HepG2 (cell line): ENCODE data around the gene AJM1. TPM values are rescaled to one million over a fixed set of nuclear protein-coding genes. Genes with fewer than 3 reads are reported as not detected.

Source experiments
- ATRX ChIP-seq: sonication (generic); formaldehyde crosslinking; IDR thresholded peaks from 2 replicates; pipeline ENCODE4 v1.4.0; 2020; ENCODE audit warnings: missing genetic modification reagents, borderline replicate concordance
- DR1 ChIP-seq: sonication (generic); formaldehyde crosslinking; IDR thresholded peaks from 2 replicates; pipeline ENCODE4 v1.8.0; 2021; ENCODE audit warnings: mild to moderate bottlenecking, missing genetic modification reagents, inconsistent platforms
- EP300 ChIP-seq, 3 experiments: sonication (generic) in 1 of 3; formaldehyde crosslinking in 1 of 3; IDR thresholded peaks; 2 replicates each; pipeline versions ENCODE4 v1.5.1 to v1.6.1; 2011 to 2020; ENCODE audit warnings: low read depth in 2 of 3, low read length in 2 of 3, borderline replicate concordance in 1 of 3, improper control_type of control experiment in 1 of 3, mild to moderate bottlenecking in 1 of 3, missing genetic modification reagents in 1 of 3, moderate library complexity in 1 of 3
- IKZF4 ChIP-seq: sonication (generic); formaldehyde crosslinking; IDR thresholded peaks from 2 replicates; pipeline ENCODE4 v1.5.1; 2020; ENCODE audit warnings: borderline replicate concordance, mild to moderate bottlenecking, low read depth, missing genetic modification reagents; ENCODE audit errors: not compliant biosample characterization
- KDM2A ChIP-seq: sonication (generic); formaldehyde crosslinking; IDR thresholded peaks from 2 replicates; pipeline ENCODE4 v1.4.0; 2020; ENCODE audit warnings: low read depth, missing genetic modification reagents, borderline replicate concordance
- MEIS1 ChIP-seq: sonication (generic); formaldehyde crosslinking; IDR thresholded peaks from 2 replicates; pipeline ENCODE4 v1.9.0; 2021; ENCODE audit warnings: mild to moderate bottlenecking, missing genetic modification reagents, moderate library complexity, borderline replicate concordance
- MXI1 ChIP-seq: IDR thresholded peaks from 3 replicates; pipeline ENCODE4 v1.6.1; 2012; ENCODE audit warnings: low read depth, low read length, inconsistent platforms, borderline replicate concordance
- PHF5A ChIP-seq: IDR thresholded peaks from one replicate; pipeline ENCODE4 v1.6.1; 2018; ENCODE audit warnings: low read depth, missing genetic modification reagents; ENCODE audit not compliant: unreplicated experiment
- SOX13 ChIP-seq, 3 experiments: fragments of 450-650 bp in 1 of 3; sonication (generic) in 1 of 3; formaldehyde crosslinking in 1 of 3; IDR thresholded peaks in 2 of 3; conservative IDR thresholded peaks in 1 of 3; 2 replicates each; pipeline versions ENCODE4 v1.5.0 to v1.6.1; 2016 to 2020; ENCODE audit warnings: antibody characterized with exemption in 1 of 3, mild to moderate bottlenecking in 1 of 3, missing compliant biosample characterization in 1 of 3, missing genetic modification reagents in 1 of 3, moderate library complexity in 1 of 3
- SRSF1 ChIP-seq: fragments of 200-400 bp; formaldehyde crosslinking; optimal IDR thresholded peaks from 2 replicates; pipeline ENCODE3; 2017; ENCODE audit warnings: mild to moderate bottlenecking, low read depth, low read length, moderate library complexity
- TEAD3 ChIP-seq: optimal IDR thresholded peaks from 2 replicates; pipeline ENCODE3; 2016; ENCODE audit warnings: borderline replicate concordance
- TSC22D2 ChIP-seq: sonication (generic); formaldehyde crosslinking; IDR thresholded peaks from 2 replicates; pipeline ENCODE4 v1.5.1; 2020; ENCODE audit warnings: missing genetic modification reagents, mild to moderate bottlenecking, borderline replicate concordance
- ZNF264 ChIP-seq: sonication (generic); formaldehyde crosslinking; IDR thresholded peaks from 2 replicates; pipeline ENCODE4 v1.4.0; 2020; ENCODE audit warnings: missing genetic modification reagents
- ZNF329 ChIP-seq: sonication (generic); formaldehyde crosslinking; IDR thresholded peaks from 2 replicates; pipeline ENCODE4 v1.9.0; 2021; ENCODE audit warnings: low read depth, mild to moderate bottlenecking, missing genetic modification reagents
- ZNF691 ChIP-seq: sonication (generic); formaldehyde crosslinking; IDR thresholded peaks from 2 replicates; pipeline ENCODE4 v1.4.0; 2020; ENCODE audit warnings: missing genetic modification reagents, low read depth, mild to moderate bottlenecking, borderline replicate concordance
- ZNF761 ChIP-seq: sonication (generic); formaldehyde crosslinking; conservative IDR thresholded peaks from 2 replicates; pipeline ENCODE4 v1.4.0; 2020; ENCODE audit warnings: mild to moderate bottlenecking, missing genetic modification reagents
- ZNF768 ChIP-seq: sonication (generic); formaldehyde crosslinking; IDR thresholded peaks from 2 replicates; pipeline ENCODE4 v1.4.0; 2020; ENCODE audit warnings: missing genetic modification reagents
- polyA plus RNA-seq, 8 experiments: library from polyadenylated mRNA; depleted of rRNA in 3 of 8; stranded (reverse) in 7 of 8; unstranded in 1 of 8; fragments of >200 nt; fragmentation: Illumina TruSeq in 4 of 8; extraction: Trizol in 4 of 8; gene quantifications; 2 replicates each; pipeline versions ENCODE4 v1.2.1 to v1.2.3, GENCODE V29; 2011 to 2016; ENCODE audit warnings: low read depth in 4 of 8, missing spikeins in 1 of 8, mixed read lengths in 1 of 8; ENCODE audit not compliant: insufficient read depth in 1 of 8
- total RNA-seq, 5 experiments: library from RNA; depleted of rRNA; stranded (reverse); fragments of >200 nt; fragmentation: Illumina TruSeq; extraction: Trizol; gene quantifications; 2 replicates each; pipeline ENCODE4 v1.2.3, GENCODE V29; 2016; ENCODE audit warnings: low read depth in 1 of 5
- TF ChIP-seq, protein P1 (sequence below): sonication (generic); formaldehyde crosslinking; IDR thresholded peaks from 2 replicates; pipeline ENCODE4 v1.4.0; 2020; ENCODE audit warnings: mild to moderate bottlenecking, missing genetic modification reagents
- TF ChIP-seq, protein P2 (sequence below): sonication (generic); formaldehyde crosslinking; IDR thresholded peaks from 2 replicates; pipeline ENCODE4 v1.5.0; 2020; ENCODE audit warnings: missing genetic modification reagents
- TF ChIP-seq, protein P3 (sequence below): sonication (generic); formaldehyde crosslinking; IDR thresholded peaks from 2 replicates; pipeline ENCODE4 v1.4.0; 2020; ENCODE audit warnings: missing genetic modification reagents

AJM1 gene
- total and polyA plus RNA-seq, 2 of the 13 experiments (the other 11 are each of a cell fraction or from before 2014, with no cell fraction given), result 1.1 to 1.2 TPM

DNA sequence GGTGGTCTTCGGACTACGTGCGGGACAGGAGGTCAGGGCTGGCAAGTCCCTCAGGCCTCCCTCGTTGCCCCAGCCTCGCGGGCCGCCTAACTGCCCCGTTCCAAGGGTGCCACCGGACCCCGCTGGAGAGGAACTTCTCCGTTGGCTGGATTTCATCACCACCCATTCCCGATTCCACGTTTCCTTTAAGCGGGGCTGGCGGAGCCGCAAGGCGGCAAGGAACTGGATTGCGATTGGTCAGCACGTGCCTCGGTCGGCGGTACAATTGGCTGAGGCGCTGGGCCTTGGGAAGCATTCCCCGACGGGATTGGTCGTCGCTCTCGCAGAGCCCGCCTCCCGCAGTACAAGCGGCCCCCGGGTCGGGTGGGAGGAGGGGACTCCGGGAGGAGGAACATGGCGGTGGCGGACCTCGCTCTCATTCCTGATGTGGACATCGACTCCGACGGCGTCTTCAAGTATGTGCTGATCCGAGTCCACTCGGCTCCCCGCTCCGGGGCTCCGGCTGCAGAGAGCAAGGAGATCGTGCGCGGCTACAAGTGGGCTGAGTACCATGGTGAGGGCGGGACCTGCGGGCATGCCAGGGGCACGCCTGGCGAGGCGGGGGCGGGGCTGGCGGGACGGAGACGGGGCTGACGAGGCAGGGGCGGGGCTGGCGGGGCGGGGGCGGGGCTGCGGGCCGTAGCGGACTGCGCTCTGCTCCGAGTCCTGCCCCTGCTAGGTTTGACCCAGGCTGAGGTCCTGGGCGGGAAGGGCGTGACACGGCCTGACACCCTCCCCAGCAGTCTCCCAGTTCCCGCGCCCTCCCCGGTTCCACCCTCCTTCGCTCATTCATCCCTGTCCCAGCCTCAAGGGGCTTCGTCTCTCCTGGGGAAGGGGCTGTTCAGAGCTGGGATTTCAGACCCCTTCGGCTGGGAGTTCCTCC is 7.0 kb downstream of the AJM1 start, which contains the start of gene PHPT1 (continued):
- TF ChIP-seq ZNF768, result peak; percentile 36; the same call in 1 of the 2 replicates
- peak; percentile 94 for TF ChIP-seq SRSF1
- TF ChIP-seq TSC22D2, result peak; percentile 47; the same call in 1 of the 2 replicates
- TF ChIP-seq, protein P1, sequence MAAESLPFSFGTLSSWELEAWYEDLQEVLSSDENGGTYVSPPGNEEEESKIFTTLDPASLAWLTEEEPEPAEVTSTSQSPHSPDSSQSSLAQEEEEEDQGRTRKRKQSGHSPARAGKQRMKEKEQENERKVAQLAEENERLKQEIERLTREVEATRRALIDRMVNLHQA (CRISPR knock-in tag), result no peak
- TF ChIP-seq MEIS1 (CRISPR knock-in tag), result 0 out of 2 replicates have a peak, but pooled peaks have one; percentile 29
- TF ChIP-seq TEAD3 (CRISPR knock-in tag), result peak; percentile 43
- no peak for TF ChIP-seq SOX13 (IDR thresholded peaks at IDR 0.05)
- peak in 1 of 2 experiments; percentile 3; a peak in 1 of 4 replicates for TF ChIP-seq SOX13 (CRISPR knock-in tag; conservative IDR thresholded peaks at IDR 0.05 in 1 of 2, IDR thresholded peaks at IDR 0.05 in 1 of 2)
- no peak for TF ChIP-seq ZNF761 (CRISPR knock-in tag)
- TF ChIP-seq PHF5A (CRISPR knock-in tag), result peak; percentile 43
- no peak for TF ChIP-seq EP300 (IDR thresholded peaks at IDR 0.05; ENCODE audit: low read depth in 2 of 2, low read length in 2 of 2)
- TF ChIP-seq EP300 (CRISPR knock-in tag; IDR thresholded peaks at IDR 0.05; ENCODE audit: borderline replicate concordance), result peak; percentile 29; the same call in 1 of the 2 replicates
- peak; percentile 88; the same call in 1 of the 2 replicates for TF ChIP-seq ZNF691 (CRISPR knock-in tag)
- TF ChIP-seq, protein P2, sequence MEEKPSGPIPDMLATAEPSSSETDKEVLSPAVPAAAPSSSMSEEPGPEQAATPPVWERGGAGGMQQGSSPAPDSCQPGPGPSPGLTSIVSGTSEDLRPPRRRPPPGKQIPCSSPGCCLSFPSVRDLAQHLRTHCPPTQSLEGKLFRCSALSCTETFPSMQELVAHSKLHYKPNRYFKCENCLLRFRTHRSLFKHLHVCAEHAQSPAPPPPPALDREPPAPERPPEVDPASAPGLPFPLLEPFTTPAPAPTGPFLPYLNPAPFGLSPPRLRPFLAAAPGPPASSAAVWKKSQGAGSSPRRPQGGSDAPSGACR (CRISPR knock-in tag), result 0 out of 2 replicates have a peak, but pooled peaks have one; percentile 82
- peak; percentile 39; the same call in 1 of the 2 replicates for TF ChIP-seq ZNF329 (CRISPR knock-in tag)
- peak; percentile 94 for TF ChIP-seq KDM2A
- TF ChIP-seq MXI1, result peak; percentile 57; the same call in 1 of the 3 replicates
- no peak for TF ChIP-seq ATRX (CRISPR knock-in tag)
- 0 out of 2 replicates have a peak, but pooled peaks have one; percentile 9 for TF ChIP-seq ZNF264 (CRISPR knock-in tag)
- TF ChIP-seq IKZF4 (CRISPR knock-in tag), result peak; percentile 34
- TF ChIP-seq DR1 (CRISPR knock-in tag), result peak; percentile 84
- TF ChIP-seq, protein P3, sequence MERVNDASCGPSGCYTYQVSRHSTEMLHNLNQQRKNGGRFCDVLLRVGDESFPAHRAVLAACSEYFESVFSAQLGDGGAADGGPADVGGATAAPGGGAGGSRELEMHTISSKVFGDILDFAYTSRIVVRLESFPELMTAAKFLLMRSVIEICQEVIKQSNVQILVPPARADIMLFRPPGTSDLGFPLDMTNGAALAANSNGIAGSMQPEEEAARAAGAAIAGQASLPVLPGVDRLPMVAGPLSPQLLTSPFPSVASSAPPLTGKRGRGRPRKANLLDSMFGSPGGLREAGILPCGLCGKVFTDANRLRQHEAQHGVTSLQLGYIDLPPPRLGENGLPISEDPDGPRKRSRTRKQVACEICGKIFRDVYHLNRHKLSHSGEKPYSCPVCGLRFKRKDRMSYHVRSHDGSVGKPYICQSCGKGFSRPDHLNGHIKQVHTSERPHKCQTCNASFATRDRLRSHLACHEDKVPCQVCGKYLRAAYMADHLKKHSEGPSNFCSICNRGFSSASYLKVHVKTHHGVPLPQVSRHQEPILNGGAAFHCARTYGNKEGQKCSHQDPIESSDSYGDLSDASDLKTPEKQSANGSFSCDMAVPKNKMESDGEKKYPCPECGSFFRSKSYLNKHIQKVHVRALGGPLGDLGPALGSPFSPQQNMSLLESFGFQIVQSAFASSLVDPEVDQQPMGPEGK (CRISPR knock-in tag), result peak; percentile 82
